CMK (cell line): ENCODE measurements around the gene PLD1.

ENCODE experiments used
- DNase-seq: peaks from one replicate; pipeline ENCODE4 v3.0.0-alpha.2; 2010; ENCODE audit warnings: low read depth

Gene PLD1

DNA sequence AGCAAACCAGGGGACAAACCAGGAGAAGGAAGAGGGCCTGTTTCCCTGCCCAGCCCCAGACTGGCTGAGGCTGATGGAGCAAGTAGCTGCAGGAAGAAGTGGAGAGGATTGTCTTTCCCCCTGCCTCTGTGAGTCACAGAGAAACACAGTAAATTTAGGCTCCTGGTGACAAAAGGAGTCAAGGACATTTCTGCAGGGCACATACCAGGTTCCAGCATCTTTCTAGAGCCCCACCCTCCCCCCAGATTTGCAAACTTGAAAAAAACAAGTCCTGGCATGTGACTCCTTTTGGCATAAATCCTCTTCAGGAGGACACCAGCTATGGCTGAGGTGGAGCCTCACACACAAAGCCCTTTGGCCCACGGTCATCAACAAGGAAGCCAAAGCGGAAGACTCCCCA, 17.8 kb downstream of the PLD1 start:
- DNase-seq, result no peak

DNA sequence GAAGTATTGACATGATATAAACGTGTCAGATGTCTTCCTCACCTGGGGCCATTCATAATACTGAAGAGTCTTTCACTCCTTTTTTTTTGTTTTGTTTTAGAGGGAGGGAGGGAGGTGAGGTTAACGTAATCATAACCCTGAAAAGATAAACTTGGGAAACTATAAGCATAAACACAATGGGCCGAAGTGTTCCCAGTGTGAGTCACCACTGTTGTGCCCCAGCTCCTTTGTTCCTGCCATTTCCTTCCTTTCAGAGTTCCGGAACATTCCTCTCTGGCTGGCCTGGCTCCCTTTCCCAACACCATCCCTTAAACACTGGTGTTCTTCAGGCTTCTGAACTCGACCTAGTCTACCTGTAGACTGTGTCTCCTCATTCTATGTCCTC, 18.6 kb downstream of the PLD1 start:
- no peak for DNase-seq

DNA sequence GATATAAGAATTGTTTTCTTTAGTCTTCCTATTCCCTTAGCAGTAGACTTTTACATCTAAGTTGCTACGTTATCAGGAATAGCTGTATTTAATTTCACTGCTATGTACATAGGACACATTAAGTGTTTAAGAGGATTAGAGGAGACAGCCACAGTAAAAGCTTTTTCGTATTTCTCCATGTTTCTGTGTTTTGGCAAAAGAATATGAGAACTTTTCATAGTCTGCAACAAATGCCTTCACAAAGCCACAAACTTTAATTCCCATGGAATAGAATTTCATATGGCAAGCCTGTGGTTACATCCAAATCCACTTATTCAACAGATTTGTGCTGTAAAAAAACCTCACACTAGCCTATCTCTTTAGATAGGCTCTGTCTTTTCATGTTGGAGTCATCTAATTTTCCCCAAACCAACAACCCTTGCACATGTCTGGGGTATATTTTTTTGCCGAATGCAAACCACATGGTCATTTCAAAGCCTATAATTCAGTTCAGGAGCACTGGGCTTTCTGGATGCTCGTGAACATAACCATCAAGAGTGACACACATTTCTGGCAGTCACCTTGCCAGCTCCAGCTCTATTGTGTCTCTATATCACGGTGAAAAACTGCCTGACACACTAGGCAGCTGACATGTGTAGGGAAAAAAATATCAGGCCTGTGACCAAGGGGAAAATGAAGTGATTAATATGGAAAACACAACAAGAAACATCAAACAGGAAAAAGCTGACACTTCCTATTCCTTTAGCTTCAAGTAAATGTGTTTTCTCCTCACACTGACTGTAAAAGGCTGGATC, 19.2 kb downstream of the PLD1 start:
- DNase-seq, result no peak

DNA sequence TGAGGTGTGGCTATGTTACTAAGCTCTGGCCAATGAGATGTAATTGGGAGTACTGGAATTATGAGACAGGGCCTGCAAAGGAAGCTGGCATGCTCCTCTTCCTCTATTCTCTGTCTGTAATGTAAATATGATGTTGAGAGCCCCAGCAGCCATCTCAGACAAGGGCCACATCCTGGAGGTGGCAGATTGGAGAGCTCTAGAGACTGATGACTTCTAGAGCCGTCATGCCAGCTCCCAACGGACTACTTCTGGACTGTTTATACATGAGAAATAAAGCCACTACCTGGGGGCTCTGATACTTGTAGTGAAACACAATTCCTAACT, 19.7 kb downstream of the PLD1 start:
- DNase-seq, result no peak

DNA sequence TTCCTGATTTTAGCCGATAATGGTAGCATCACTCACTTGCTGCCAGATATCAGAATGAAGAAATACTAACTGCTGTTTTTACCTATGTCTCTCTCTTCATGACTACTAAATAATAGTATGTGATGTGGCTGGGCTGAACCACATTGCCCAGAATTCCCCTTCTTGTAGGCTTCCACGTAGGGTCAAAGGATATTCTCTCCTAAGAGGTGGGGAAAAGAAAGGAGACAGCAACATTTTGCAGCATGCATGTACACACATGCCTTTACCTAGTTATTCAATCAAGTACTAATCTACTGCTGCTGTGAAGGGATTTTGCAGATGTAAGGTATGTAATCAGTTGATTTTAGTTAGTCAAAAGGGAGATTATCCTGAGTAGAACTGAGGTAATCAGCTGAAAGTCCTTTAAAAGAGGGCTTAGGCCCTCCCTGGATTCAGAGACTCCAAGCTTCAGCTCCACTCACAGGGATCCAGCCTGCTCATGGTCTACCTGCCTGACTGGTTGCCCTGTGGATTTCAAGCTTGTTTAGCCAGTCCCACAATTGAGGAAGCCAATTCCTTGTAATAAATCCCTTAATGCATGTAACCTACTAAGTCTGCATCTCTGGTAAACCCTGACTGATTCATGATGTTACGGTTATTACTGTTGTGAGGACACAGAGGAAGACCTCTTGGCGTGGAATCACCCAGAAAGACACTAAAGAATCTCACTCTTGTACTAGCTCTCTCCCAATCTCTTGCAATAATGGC, 20.4 kb downstream of the PLD1 start:
- DNase-seq, result no peak

DNA sequence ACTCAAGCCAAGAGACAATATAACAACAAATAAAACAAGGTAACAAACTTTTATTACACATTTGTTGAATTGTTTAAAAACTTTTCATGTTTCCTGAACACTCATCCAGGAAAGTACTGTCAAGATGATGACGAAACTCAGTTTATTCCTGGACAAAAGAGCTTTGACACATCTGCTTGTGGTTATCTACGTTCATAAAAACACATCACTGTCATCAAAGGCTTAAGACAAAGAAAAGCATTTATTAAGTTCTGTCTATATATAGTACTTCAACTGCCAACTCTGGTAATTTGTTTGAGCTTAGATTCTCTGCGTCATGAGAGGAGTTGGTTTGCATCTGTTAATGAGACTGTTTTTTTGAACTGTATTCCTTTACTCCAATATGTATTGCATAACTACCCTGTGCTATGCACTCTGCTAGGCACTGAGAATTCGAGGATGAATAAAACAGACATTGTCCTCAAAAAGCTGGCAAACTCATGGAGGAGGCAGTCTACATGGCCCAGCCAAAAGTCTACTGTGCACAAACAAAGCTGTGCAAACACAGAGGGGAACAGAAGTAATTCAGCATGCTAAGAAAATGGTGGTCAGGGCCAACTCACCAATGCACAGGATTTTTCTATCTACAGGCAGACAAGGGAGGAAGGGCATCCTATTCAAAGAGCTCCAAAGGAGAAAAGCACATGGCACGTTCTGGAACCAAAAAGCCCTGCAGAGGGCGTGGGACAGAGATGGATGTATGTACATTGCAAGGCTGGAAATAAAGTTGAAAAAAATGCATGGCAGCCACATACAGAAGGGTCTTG, 21.5 kb downstream of the PLD1 start:
- no peak for DNase-seq

DNA sequence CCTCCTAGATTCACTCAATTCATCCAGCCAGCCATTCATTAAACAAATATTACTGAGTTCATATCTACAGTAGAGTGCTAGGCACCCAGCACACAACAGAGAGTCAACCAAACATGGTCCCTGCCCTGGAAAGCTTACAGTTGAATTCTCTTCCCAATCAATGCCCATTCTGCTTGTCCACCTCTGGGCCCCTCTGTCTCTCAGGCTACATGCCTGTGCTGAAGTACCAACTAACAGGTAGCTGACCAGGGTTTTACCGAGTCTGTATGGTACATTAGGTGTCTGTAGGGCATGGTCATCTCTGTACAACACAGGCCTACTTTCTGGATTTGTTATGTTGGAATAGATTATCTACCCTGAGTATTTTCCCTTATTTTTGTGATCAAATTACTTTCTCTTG, 23.3 kb downstream of the PLD1 start:
- no peak for DNase-seq

DNA sequence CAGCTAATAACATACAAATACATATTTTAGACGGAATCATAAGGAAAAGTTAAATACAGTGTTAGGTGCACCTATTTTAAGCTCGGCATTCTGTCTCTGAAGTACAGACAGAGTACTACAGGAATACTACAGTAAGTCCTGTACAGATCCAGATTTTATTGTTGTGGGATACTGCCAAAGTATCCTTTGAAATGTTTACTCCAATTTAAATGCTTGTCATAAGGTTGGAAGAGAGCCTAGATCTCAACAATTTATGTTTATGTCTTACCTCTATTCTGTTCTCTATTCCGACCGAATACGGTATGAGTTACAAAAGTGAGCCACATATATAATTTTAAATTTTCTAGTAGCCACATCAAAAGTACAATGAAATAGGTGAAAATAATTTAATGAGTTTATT, 25.3 kb downstream of the PLD1 start:
- DNase-seq, result no peak

DNA sequence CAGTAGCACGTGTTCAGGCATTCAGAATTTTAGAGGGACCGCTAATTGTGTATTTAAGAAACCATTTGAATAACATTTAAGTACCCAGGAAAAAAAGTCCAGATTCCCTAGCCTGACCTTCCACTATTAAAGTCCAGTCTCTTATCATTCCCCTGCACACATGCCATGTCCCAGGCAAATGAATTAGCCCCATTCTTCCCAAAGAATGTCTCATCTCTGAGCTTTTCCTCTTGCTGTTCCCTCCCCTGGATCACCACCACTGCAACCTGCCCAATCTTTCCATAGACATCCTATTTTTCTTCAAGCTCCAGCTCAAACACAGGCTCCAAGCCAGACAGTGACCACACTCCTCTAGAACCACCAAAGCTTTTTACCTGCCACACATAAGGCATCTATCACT, 25.9 kb downstream of the PLD1 start:
- no peak for DNase-seq

DNA sequence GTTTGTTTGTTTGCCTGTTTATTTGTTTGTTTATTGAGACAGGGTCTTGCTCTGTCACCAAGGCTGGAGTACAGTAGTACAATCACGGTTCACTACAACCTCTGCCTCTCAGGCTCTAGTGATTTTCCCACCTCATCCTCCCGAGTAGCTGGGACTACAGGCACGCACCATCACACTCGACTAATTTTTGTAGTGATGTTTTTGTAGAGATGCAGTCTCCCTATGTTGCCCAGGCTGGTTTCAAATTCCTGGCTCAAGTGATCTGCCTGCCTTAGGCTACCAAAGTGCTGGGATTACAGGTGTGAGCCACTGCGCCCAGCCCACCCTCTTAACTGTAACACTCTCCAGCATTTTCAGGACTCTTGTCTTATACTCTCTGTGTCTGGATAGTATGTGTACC, 26.7 kb downstream of the PLD1 start:
- no peak for DNase-seq

DNA sequence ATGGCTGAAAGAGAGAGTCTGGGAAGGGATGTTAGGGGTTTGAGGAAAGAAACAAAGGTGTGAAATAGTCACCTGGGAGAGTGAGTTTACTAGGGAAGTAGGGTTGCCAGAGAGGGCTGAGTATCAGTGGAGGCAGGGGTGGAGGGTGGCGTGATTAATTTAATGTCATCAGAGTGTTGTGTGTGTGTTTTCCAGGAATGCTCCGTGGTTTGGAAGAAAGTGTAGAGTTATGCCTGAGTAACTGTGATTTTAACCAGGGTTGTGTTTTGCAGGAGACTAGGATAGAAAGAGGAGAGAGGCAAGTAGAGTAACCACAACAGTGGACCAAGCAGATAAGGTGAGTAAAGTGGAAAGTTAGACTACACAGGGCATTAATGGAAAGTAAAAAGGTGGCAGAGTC, 27.2 kb downstream of the PLD1 start:
- DNase-seq, result no peak

DNA sequence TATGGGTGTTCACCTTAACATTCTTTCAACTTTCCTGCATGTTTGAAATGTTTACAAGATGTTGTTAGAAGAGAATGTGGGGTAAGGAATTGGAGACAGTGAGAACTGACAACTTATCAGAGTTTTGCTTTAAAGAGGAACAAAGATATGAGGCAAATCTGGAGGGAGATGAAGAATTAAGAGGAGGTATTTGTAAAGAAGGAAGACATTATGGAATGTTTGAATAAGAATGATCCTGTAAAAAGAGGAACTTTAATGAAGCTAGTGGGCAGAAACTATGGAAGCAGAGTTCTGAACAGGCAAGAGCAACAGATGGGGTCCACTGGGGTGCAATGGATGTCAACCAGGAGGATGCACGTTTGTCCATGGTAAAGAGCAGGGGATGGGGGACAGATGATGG, 27.7 kb downstream of the PLD1 start:
- DNase-seq, result no peak

DNA sequence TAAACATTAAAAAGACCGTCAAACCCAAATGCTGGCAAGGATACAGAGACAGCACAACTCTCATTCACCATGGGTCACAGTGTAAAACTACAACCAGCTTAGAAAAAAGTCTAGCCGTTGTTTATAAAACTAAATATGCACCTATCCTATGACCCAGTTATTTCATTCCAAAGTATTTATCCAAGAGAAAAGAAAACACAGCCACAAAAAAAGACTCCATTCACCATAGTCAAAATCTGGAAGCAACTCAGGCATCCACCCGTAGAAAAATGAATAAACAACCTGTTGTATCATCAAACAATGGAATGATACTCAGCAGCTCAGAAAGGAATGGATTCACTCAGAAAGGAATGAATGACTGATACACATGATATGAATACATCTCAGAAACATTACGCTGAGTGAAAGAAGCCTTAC, 28.6 kb downstream of the PLD1 start:
- no peak for DNase-seq

DNA sequence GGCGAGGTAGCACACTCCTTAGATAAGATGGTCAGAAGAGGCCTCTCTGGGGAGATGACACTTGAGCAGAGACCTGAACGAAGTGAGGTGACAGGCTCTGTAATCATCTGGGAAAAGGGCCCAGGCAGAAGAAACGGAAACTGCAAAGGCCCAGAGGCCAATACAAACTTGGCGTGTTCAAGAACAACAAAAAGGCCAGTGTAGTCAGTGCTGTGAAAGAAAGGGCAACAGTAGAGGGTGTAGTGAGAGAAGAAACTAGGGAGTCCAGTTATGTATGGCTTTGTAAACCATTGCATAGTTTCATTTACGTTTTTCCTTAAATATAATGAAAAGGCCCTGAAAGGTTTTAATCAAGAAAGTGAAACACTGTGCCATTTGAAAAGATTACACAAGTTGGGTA, 31.8 kb downstream of the PLD1 start:
- no peak for DNase-seq

DNA sequence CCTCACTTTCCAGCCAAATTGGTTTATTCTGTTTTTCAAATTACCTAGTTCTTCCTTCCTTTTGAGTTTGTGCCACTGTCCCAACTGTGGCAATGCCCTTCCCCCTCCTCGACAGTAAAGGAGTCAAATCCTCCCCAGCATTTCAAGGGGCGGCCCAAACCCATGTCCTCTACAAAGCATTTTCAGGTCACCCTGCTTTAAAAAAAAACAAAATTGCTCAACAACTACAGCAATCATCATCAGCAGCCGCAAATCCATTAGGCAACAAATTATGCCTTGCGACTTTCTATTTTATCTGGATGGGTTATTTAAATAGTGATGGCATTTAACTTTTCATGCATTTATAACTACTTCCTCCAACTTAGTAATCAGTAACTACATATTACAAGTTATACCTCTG, 32.7 kb downstream of the PLD1 start:
- no peak for DNase-seq

DNA sequence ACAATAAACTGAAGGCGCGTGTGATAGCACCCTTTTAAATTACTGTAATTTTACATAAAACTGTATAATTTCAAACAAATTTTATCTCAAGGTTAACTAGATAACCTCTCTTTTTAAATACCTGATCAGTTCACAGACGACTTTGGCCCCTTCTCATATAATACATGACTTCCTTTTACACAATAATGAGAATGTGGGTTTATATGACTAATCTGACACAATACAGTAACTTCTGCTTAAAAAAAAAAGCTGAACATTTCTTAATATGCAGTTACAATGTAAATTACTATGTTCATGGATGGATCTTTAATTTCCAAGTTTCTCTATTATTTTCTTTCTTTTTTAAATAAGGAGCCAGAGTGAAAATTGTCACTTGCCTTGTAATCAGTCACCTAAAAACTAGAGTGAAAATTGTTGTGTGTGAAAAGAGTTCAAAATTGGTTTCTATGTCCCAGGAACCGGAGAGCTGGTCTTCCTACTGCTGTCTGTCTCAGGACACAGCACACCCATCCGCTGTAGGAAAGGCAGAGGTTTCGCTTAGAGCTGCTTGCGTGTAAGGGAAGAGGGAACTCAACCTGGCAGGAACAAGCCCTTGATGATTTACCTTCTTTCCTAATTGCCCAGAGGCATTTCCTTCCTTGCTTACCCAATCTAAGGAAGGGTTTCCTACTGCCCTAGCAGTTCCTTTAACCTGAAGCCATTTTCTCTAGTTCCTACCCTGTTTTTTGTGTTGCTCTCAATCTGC, 33.3 kb downstream of the PLD1 start:
- DNase-seq, result no peak

DNA sequence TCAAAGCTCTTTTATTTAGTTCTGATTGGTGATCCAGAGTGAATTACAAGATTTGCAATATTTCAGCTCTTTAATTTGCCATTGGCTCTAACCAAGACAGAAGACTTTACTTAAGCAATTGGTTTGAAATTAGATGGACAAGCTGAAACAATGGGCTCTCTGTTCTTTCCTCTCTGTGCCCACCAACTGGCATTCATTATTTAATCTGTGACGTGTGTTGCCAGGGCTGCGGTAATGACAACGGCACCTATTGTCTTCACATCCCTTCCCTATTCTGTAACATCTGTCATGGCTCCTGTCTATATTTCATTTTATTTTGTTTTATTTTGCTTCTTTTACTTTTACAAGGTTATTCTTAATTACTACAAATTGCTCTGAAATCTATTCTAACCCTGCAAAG, 33.9 kb downstream of the PLD1 start:
- DNase-seq, result no peak

DNA sequence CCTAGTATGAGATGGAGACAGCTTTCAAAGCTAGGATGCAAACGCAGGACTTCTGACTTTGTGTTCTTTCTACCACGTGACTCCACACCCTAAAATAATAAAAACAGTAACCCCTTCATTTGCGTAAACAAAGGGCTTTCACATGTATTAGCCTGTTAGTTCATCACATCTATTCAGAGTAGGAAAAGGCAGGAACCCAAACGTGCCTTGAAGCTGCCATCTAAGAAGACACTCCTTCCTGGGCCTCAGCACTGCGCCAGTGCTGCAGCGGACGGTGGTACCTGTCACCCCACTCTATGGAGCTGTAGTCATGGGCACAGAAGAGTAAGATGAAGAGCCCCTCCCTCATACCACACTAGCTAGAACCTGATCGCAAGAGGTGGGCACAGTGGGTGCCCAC, 34.3 kb downstream of the PLD1 start:
- no peak for DNase-seq

DNA sequence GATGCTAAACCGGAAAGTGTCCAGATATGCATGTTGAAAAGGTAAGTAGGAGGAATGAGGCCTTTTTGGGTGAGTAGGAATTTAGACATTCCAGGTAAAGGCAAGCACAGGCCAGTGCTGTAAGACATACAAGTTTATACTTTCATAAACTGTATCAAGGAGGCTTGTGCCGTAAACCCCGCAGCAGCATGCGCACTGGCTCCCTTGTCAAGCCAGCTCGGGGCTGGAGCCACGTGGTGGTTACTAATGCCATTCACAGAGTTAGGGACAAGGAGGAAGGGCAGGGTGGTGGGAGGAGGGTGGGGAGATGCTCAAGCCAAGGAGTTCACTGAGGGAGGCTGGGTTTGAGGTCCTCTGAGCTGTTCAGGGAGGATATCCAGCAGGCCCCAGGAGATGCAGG, 35.8 kb downstream of the PLD1 start:
- DNase-seq, result no peak

DNA sequence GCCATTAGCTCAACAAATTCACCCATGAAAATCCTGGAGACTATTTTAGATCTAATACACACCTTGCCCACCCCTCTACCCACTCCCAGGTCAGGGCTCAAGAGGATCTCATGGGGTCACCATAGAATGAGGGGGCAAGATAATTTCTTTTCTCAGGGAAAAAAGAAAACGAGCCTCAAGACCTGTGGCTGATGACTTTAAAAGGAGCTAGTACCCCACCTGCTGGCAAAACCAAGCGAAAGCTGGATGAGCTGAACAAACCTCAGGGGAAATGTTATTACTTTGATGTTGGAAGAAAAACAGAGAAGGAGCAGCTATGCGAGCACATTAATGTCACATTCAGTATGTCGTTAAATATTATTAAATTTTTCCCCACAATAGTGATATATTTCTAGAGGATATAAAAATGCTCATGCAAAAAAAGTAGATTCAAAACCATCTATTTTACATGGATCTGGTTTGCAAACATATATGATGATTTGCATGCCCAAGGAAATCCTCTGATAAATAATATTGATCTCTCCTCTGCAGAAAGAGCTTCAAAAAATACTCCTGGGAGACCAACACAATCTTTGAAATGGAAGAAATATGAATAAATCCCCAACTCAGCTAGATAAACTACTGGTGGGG, 37.7 kb downstream of the PLD1 start:
- DNase-seq, result peak; percentile 9

DNA sequence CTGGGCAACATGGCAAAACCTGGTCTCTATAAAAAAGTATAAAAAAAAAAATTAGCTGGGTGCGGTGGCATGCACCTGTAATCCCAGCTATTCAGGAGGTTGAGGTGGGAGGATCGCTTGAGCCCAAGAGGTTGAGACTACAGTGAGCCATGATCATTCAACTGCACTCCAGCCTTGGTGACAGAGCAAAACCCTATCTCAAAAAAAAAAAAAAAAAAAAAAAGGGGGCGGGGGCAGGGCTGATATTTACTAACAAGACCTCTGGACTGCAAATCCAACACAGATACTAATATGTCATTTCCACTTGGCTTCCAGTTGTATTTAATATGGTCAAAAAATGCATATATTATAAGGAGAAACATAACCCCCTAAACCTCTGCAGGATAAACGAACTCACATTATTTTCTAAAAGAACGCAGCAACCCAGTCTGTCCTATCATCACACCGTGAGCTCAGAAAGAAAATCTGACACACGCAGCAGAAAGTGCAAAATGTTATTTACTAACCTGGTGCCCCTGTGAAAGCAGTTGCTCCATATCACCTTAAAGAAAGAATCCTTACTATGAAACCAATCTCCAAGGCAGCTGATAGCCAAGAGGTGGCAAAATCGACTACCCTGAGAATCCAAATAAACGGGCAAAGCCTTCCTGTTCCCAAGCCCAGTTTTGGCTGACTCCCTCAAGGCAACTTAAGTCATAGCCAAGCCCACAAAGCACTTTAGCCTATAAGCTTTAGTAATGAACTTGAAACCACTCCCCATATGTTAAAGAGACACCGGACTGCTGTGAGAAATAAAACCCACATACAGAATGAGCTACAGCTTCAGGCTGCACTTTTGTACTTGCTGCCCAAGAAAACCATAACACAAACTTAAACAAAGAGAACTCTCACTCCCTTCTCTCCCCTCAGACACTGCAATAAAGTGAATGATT, 39.3 kb downstream of the PLD1 start:
- peak; percentile 3 for DNase-seq
